ENCODE measurements around the gene SNAPC2. TPM values are rescaled to one million over a fixed set of nuclear protein-coding genes. Genes with fewer than 3 reads are reported as not detected.

Gene SNAPC2, protein sequence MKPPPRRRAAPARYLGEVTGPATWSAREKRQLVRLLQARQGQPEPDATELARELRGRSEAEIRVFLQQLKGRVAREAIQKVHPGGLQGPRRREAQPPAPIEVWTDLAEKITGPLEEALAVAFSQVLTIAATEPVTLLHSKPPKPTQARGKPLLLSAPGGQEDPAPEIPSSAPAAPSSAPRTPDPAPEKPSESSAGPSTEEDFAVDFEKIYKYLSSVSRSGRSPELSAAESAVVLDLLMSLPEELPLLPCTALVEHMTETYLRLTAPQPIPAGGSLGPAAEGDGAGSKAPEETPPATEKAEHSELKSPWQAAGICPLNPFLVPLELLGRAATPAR
- total RNA-seq = 10 to 100 TPM; 10.6 to 17.7 TPM
- long read RNA-seq, transcript SNAPC2-201 (5 exons, 1,542 nt) = major isoform, 8 of 16 reads
- long read RNA-seq, partial matches to known transcripts = 6 of 16 reads
- long read RNA-seq, other reads (novel, unspliced or antisense) = 0 of 16 reads

DNA sequence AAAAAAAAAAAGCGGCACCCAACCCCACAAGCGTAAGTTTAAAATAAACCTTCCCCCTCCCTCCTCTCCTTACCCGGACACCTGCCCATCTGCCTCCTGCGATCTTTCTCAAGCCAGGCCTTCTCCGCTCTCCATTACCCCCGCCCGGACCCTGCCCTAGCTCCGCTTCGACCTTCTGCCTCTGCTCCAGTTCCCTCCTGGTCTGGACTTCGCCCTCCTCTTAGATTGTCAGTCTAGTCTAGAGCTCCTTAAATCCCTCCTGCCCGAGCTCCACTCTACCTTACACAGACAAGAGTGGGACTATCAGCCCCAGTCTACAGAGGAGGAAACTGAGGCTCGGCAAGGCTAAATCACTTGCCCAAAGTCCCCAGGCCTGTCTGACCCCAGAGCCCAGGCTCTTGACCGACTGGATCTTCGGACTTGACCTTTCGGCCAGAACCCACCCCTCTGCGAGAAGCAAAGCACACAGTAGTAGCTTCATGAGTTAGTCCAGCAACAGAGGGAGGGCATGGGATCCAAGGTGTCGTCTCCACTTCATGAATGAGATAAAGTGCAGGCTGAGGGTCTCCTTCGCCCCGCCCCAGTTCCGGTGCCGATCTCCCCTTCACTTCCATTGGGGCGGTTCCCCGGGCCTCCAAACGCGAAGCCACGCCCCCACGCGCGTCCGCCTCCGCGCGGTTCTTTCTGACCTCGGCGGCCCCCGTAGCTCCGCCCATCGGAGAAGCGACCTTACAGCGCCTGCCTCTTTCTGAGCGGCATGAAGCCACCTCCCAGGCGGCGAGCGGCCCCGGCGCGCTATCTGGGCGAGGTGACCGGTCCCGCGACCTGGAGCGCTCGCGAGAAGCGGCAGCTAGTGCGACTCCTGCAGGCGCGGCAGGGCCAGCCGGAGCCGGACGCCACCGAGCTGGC lies at the start of gene SNAPC2:
Gene SNAPC2 (plus strand): TSS at position 729 of the 909 bp plus-strand sequence. CDS start 29 bp downstream, at position 758.
- intact Hi-C loops (cut with DNase I, micrococcal nuclease) = no loop called here
- DNase-seq = peak; percentile 97 to 99
- peak; percentile 62 for ATAC-seq

GRCh38 chr19:7870571-7871436 lies 49.3 kb upstream of the SNAPC2 start:
- DNase-seq (peak; percentile 79 to 85), ATAC-seq (peak; percentile 25)
- intact Hi-C loops (cut with DNase I, micrococcal nuclease) = no loop called here

- ATAC-seq (peak; percentile 57), DNase-seq (peak; percentile 96 to 99)
- intact Hi-C loops (cut with DNase I, micrococcal nuclease) = no loop called here
Measured at GRCh38 chr19:7871437-7872305, 48.5 kb upstream of the SNAPC2 start.

DNA sequence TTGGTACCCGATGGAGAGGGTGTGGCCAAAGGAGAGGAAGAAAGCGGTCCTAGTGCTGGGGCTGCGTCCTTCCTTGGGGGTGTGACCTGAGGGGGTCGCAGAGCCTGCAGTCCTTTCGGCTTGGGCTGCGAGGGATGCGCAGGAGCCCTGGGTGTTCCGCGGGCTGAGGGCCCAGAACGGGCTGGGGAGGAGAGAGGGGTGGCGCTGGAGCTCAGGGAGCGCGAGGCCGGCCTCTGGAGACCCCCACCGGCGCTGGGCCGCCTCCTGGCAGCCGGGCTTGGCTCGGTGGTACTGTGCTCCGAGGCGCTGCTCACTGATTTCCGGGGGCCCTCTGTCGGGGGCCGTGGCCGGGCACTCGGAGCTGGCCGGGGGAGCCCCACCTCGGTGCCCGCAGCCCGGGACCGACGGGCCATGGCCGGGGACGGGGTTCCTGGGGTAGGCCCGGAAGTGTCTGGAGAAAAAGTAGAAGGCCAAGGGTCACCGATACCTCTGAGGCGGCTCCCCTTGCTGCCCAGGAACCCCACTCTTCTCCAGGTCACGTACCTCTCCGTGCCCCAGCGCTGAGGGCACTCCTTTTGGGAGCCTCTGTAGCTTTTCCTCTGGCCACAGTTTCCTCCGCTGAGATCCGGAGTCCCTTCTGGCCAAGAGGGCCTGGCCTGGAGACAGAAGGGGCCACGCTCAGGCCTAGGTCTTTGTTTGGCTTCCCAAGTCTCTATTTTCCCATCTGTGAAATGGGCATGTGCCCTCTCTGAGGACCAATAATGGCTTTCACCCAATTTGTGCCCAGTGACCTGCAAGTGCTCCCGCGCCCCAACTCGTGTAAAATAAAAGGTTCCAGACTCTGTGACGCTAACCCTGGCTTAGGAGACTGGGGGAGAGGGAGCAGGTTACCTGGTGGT lies 47.6 kb upstream of the SNAPC2 start:
- ATAC-seq = no peak
- DNase-seq = no peak
- intact Hi-C loops (cut with DNase I, micrococcal nuclease) = no loop called here

DNA sequence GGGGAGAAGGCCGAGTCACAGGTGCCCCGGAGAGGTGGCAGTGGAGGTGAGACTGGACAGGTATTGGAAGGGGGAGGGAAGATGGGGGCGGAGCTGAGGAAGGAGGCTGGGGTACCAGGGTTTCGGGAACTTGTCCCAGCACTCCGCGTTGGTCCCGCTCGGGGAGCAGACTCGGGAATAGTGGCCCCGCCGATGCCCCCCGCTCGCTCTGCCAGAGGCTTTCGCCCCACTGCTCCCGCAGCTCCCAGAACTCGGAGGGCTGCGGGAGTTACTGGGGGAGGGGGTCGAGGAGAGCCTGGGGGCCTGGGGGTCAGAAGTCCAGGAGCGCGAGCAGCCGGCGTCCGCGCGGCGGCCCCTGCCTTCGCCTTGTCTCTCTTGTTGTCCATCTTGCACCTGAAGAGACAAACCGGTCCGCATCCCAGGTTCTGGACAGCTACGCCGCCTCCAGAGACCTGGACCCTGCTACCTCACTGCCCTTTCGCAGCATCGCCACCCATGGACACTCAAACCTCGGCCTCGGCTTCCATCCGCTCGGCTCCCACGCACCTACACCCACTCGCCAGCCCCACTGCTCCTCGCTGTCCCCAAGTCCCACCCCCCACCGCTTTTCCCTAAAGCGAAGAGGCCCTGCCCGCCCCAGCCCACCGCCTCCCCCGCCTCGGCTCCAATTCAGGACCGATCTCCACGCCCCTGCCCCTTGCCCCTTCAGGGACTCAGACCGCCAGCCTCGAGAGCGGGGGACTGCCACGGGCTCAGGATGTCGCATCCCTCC lies 46.6 kb upstream of the SNAPC2 start:
- ATAC-seq = no peak
- intact Hi-C loops (cut with DNase I, micrococcal nuclease) = no loop called here
- no peak for DNase-seq

- DNase-seq (no peak), ATAC-seq (no peak)
- intact Hi-C loops (cut with DNase I, micrococcal nuclease) = no loop called here
Measured at GRCh38 chr19:7874076-7874896, 45.9 kb upstream of the SNAPC2 start, which contains the start of gene PRR36. Gene PRR36, minus strand, starts transcription at chr19:7874390. Its CDS starts 701 bp downstream, at chr19:7873689.

DNA sequence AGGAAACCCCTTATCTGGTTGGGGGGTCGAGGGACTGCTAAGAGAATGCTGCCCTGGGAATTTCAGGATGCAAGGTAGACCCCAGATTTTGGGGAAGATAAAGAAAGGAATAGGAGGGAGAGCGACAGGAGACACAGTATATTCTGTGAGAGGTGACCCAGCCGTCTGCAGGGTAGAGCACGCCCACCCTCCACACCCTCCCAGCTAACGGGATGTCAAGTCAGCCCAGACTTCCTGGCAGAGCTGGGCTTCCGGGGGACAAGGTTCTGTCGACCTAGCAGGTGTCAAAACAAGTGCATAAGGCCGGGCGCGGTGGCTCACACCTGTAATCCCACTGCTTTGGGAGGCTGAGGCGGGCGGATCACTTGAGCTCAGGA lies 45.3 kb upstream of the SNAPC2 start:
- ATAC-seq = no peak
- DNase-seq = no peak
- intact Hi-C loops (cut with DNase I, micrococcal nuclease) = no loop called here

GRCh38 chr19:7877249-7877836 lies 42.8 kb upstream of the SNAPC2 start:
- intact Hi-C loops (cut with DNase I, micrococcal nuclease) = no loop called here
- ATAC-seq = no peak
- no peak for DNase-seq

GRCh38 chr19:7879111-7879807 lies 40.9 kb upstream of the SNAPC2 start:
- no peak for DNase-seq
- intact Hi-C loops (cut with DNase I, micrococcal nuclease) = no loop called here
- no peak for ATAC-seq

GRCh38 chr19:7879836-7880235 lies 40.3 kb upstream of the SNAPC2 start:
- DNase-seq (no peak), ATAC-seq (no peak)
- intact Hi-C loops (cut with DNase I, micrococcal nuclease) = no loop called here

- no peak for DNase-seq
- intact Hi-C loops (cut with DNase I, micrococcal nuclease) = no loop called here
- no peak for ATAC-seq
Measured at GRCh38 chr19:7881910-7882309, 38.2 kb upstream of the SNAPC2 start.

DNA sequence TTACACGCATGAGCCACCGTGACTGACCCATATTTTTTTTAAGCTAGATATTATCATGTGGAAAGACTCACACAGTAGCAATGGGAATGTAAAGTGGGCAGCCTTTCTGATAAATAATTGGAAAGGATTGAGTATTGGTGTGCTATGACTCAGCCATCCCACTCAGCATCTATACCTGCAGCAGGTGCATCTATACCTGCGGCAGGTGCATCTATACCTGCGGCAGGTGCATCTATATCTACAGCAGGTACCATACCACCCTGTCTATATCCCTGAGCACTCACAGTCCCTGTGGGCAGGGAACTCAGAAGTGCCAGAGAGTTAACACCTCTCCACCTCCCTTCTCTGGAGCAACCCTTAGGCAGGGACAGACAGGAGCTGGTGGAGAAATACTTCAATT lies 37.0 kb upstream of the SNAPC2 start:
- intact Hi-C loops (cut with DNase I, micrococcal nuclease) = no loop called here
- no peak for DNase-seq
- no peak for ATAC-seq

DNA sequence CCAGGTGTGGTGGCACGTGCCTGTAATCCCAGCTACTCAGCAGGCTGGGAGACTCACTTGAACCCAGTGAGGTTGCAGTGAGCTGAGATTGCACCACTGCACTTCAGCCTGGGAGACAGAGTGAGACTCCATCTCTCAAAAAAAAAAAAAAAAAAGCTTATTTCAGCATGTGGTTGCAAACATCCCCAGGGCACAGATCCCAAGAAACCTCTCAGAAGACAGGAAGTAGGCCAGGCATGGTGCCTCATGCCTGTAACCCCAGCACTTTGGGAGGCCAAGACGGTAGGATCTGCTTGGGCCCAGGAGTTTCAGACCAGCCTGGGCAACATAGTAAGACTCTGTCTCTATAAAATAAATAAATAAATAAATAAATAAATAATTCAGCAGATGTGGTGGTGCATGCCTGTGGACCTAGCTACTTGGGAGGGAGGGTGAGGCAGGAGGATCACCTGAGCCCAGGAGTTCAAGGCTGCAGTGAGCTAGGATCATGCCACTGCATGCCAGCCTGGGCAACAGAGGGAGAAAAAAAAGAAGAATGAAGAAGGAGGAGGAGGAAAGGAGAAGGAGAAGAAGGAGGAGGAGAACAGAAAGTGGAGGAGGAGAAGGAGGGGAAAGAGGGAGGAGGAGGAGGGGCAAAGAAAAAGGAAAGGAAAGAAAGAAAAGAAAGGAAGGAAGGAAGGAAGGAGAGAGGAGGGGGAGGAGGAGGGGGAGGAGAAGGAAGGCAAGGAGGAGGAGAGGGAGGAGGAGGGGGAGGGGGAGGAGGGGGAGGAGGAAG lies 36.2 kb upstream of the SNAPC2 start:
- intact Hi-C loops (cut with DNase I, micrococcal nuclease) = no loop called here
- DNase-seq (no peak), ATAC-seq (no peak)

DNA sequence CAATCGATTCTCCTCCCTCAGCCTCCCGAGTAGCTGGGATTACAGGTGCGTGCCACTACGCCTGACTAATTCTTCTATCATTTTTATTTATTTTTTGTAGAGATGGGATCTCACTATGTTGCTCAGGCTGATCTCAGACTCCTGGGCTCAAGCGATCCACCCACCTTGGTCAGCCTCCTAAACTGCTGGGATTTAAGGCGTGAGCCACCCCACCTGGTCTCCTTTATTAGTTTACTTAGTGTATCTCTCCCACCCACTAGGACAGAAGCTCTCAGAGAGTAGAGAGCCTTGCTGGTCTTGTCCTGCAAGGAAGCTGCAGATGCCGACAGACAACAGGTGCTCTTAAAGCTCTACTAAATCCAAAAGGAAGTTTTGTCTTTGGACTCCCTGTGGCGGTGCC lies 34.3 kb upstream of the SNAPC2 start:
- intact Hi-C loops (cut with DNase I, micrococcal nuclease) = no loop called here
- peak; percentile 16 for ATAC-seq

More for the DNA sequence above, 34.3 kb upstream of the SNAPC2 start:
- no peak for DNase-seq

Measured in left colon (tissue), 2 donors.